Esophagus (tissue), 2 donors: ENCODE measurements around the gene GRXCR1. TPM values are rescaled to one million over a fixed set of nuclear protein-coding genes. Genes with fewer than 3 reads are reported as not detected.

Experiments used
- H3K27ac ChIP-seq, 2 donors: one replicate each; pipeline ENCODE4 v1.5.1; 2013; ENCODE audit warnings: low read depth in 2 of 2, mild to moderate bottlenecking in 2 of 2, inconsistent platforms in 1 of 2, low read length in 1 of 2, moderate library complexity in 1 of 2
- H3K27me3 ChIP-seq, 2 donors: one replicate each; pipeline ENCODE4 v1.6.1; 2013; ENCODE audit warnings: low read length in 2 of 2, control low read depth in 1 of 2, mild to moderate bottlenecking in 1 of 2; ENCODE audit not compliant: insufficient read depth in 2 of 2, control insufficient read depth in 1 of 2
- H3K36me3 ChIP-seq, 2 donors: one replicate each; pipeline ENCODE4 v1.6.1; 2013; ENCODE audit warnings: low read length in 1 of 2; ENCODE audit not compliant: control insufficient read depth in 2 of 2, insufficient read depth in 2 of 2
- H3K4me1 ChIP-seq, 2 donors: one replicate each; pipeline ENCODE4 v1.6.1; 2013; ENCODE audit warnings: low read length in 1 of 2; ENCODE audit not compliant: control insufficient read depth in 2 of 2, insufficient read depth in 2 of 2
- H3K4me3 ChIP-seq, 2 donors: one replicate each; pipeline ENCODE4 v1.5.1; 2013; ENCODE audit warnings: low read length in 2 of 2, mild to moderate bottlenecking in 2 of 2, low read depth in 1 of 2, moderate library complexity in 1 of 2
- H3K9me3 ChIP-seq, 2 donors: one replicate each; pipeline ENCODE4 v1.6.1; 2013; ENCODE audit warnings: mild to moderate bottlenecking in 2 of 2, low read depth in 1 of 2, low read length in 1 of 2, moderate library complexity in 1 of 2; ENCODE audit not compliant: control insufficient read depth in 2 of 2, insufficient read depth in 1 of 2
- WGBS, 2 donors: extraction: QIAGEN DNeasy Blood & Tissue Kit; methylation state at CpG; one replicate each; pipeline ENCODE4 v1.1.7; 2013; 5-methylcytosine and 5-hydroxymethylcytosine counted together
- polyA plus RNA-seq, 2 donors: library from polyadenylated mRNA; stranded (reverse); fragments of 200-250 nt; gene quantifications; one replicate each; pipeline ENCODE4 v1.2.3, GENCODE V29; 2013
- donor health status: healthy with polysubstance abuse.
- donor health status: Bipolar disorder and iron deficiency.

GRXCR1 gene
- polyA plus RNA-seq = not detected

DNA sequence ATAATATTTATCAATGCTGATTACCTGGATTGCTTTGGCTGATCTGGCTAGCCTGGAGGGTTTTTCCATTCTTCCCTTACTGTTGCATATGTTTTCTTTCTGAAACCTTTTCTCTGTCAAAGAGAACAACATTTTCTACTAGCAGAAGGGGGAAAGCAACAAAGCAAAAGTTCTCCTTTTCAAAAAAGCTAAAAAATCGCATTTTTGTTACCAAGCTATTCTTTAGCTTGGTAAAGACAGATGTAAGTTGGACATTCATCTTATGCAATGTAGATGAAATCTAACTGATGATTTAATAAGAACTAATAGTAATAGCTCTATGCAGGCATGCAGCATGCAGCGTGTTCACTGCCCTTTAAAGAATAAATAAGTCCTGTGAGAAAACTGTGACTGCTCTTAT, at the start of gene GRXCR1:
GRXCR1 (plus strand) TSS at position 301 of the 400 bp plus-strand sequence. CDS start 554 bp downstream, outside the sequence.
- H3K4me3 ChIP-seq = no peak within 1 kb of the TSS
- H3K4me1 ChIP-seq = no peaks in the 10 kb centered on the region
- no peak within 1 kb of the TSS for H3K27ac ChIP-seq
- 75 to 82% methylated on average over 2 of the region's 2 CpGs for WGBS, 2 donors
- no peaks in the 10 kb centered on the region for H3K9me3 ChIP-seq
- H3K27me3 ChIP-seq = no peaks in the 10 kb centered on the region
- H3K36me3 ChIP-seq = no peaks in the 10 kb centered on the region

DNA sequence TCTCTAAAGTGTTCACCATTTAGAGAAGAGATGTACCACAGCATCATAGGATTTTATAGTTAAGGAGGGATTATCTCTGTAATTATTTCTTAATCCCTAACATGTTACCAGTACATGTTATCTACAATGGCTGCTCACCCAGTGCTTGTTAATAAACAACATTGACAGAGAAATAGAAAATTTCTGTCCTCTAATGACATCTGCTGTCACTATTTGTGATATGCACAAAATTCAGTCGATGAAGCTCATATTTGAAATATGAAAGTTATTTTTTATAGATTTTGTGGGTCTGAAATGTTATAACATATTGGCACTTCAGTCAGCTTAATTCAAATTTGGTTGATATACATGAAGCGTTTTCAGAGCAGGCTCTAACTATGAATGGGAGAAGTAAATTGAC, 48.8 kb upstream of the GRXCR1 start:
- H3K4me1 ChIP-seq = no peaks in the 10 kb centered on the region
- 74 to 75% methylated on average over 2 of the region's 2 CpGs for WGBS, 2 donors
- H3K9me3 ChIP-seq = no peaks in the 10 kb centered on the region

DNA sequence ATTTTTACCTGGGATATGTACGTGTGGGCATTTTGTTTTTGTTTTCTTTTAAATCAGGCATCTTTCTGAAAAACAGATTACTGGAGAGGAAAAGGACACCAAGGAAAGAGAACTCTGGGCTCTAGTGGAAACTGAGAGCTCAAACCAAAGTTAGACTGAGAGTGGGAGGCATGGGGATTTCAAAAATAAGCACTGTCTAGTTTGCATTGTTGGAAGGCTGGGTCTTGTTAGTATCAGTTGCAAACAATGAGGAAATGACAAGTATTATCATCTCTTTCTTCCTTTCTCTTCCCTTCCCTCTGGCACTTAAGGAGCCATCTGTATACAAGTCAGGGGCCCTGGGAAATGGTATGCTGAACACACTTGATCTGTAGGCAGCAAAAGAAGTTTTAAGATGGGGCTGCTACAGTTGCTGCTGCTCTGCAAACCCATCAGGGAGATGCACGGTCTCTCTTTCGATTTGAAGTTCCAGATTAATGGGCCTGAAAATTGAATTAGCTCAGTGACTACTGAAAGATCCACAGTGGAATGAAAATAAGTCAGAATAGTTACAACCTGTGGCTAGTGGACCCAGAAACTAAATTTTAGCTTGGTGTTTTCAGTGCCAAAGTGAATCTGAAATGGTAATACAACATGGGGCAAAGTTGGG, 48.0 kb upstream of the GRXCR1 start:
- 69 to 75% methylated on average over 3 of the region's 3 CpGs for WGBS, 2 donors
- Histone ChIP-seq H3K4me3 (no peak overlapping the region), H3K36me3 (no peaks in the 10 kb centered on the region), H3K9me3 (no peaks in the 10 kb centered on the region), H3K27me3 (no peaks in the 10 kb centered on the region), H3K27ac (no peak overlapping the region), H3K4me1 (no peaks in the 10 kb centered on the region)

More for the DNA sequence above, 48.8 kb upstream of the GRXCR1 start:
- Histone ChIP-seq H3K27ac (no peak overlapping the region), H3K36me3 (no peaks in the 10 kb centered on the region), H3K4me3 (no peak overlapping the region), H3K27me3 (no peaks in the 10 kb centered on the region)

DNA sequence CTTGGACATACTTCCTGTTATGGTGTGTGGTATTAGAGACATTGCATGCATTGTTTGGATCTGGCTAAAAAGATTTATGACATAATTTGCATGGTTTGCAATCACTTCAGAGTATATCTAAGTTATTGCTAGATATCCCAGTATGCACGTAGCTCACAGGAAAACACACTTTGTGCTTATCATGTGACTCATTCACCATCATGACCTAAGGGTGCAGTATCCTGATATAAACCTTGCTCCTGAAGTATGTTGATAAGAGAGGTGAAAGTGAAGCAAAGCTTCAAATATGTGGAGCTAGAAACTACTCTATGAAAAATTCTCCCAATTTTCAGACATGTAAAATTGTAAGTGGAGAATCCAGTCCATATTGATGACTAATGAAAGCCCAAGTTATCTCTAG, 46.9 kb upstream of the GRXCR1 start:
- Histone ChIP-seq H3K27me3 (no peaks in the 10 kb centered on the region), H3K4me1 (no peaks in the 10 kb centered on the region), H3K4me3 (no peak overlapping the region), H3K27ac (no peak overlapping the region), H3K36me3 (no peaks in the 10 kb centered on the region), H3K9me3 (no peaks in the 10 kb centered on the region)
- 21 to 24% methylated on average over 1 of the region's 1 CpG for WGBS, 2 donors

DNA sequence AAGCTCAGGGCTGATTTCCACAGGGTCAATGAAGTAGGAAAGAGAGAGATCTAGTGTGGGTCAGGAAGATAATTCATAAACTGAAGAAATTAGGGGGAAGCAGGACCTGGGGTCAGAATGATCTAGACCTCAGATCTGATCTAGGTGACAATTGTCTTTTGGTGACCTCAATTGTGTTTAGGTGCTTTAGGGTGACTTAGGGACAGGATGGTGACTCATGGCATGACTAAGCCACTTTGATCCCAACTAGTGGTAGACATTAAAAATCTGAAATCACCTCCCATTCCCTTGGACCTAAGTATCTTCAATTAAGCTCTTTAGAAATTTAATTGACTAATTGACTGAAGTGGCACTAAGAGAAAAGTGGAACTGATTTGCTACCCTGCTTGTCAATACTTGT, 36.7 kb upstream of the GRXCR1 start:
- Histone ChIP-seq H3K27ac (no peak overlapping the region), H3K27me3 (no peaks in the 10 kb centered on the region), H3K9me3 (no peaks in the 10 kb centered on the region), H3K4me1 (no peaks in the 10 kb centered on the region), H3K36me3 (no peaks in the 10 kb centered on the region), H3K4me3 (no peak overlapping the region)

DNA sequence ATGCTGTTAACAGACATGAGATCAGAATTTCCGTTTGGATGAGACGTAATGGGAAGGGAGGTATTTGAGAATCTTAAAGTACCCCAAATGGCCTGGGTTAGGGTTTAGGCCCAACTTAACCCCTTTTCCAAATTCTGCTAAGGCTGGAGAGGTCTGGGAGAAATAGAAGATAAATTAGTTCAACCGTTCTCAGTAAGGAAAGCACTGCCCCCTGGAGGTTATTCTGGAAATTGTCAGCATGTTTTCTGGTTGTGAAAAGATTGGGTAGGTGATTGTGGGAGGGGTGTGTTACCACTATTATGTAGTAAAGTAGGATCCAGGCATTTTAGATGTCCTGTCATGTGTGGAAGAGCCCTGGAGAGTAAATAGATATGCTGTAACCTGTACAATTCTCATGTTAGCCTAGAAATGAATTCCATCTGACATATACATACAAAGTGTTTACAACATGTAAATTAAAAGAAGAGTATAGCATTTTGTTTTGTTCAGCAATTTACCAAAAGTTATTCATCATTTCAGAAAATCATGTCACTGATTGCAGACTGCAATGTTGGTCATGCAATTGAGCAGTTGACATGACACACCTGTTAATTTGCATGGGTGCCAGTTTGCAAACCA, 26.8 kb upstream of the GRXCR1 start:
- Histone ChIP-seq H3K27me3 (no peaks in the 10 kb centered on the region), H3K4me1 (no peaks in the 10 kb centered on the region), H3K36me3 (no peaks in the 10 kb centered on the region), H3K4me3 (no peak overlapping the region), H3K9me3 (no peaks in the 10 kb centered on the region), H3K27ac (no peak overlapping the region)
- WGBS, 2 donors = 18% methylated on average over 3 of the region's 3 CpGs

DNA sequence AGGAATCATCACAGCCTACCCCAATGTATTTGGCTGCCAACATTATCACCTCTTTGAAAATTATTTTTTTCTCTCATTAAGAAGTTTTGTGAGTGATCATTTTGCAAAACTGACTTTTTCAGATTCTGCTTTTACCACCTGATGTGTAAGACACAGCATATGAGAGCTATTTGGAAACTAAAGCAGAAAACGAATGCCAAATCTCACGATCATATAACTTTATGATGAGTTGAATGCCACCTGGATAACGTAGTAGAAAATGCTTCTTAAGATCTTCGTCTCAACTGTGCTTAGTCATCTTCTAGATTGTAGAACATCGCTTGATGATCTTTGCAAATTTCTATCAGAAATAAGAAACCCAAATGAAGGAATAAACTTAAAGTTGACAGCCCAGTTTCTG, 21.3 kb upstream of the GRXCR1 start:
- Histone ChIP-seq H3K4me3 (no peak overlapping the region), H3K27me3 (no peaks in the 10 kb centered on the region), H3K36me3 (no peaks in the 10 kb centered on the region), H3K4me1 (no peaks in the 10 kb centered on the region), H3K27ac (no peak overlapping the region), H3K9me3 (no peaks in the 10 kb centered on the region)
- WGBS, 2 donors = 49 to 59% methylated on average over 5 of the region's 5 CpGs

DNA sequence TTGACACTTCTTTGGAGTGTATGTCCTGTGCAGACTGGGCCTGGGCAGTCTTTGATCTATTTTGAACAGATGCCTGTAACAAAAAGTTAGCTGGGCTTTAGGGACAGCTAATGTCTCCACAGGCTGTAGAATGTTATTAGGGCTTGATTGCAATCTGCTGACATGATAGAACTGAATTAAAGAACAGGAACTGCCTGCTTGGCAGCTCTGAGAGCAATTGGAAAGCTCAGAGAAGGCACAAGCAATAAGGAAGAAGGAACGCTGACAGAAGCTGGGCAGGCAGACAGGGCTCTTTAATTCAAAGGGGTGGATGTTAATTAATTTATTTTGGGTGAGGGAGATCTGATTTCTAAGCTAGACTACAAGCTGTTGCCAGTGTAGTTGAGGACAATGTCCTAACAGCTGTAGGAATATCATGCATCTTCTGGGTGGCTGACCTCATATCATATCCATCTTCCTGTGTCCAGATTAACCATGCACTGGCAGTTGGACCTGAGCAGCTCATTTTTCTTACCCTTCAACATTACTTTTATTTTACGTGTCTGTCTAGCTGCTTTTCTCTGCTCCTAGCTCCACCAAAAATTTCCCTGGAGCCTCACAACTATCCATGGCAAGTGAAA, 20.7 kb upstream of the GRXCR1 start:
- H3K27me3 ChIP-seq = no peaks in the 10 kb centered on the region
- H3K9me3 ChIP-seq = no peaks in the 10 kb centered on the region
- H3K4me1 ChIP-seq = no peaks in the 10 kb centered on the region
- H3K4me3 ChIP-seq = no peak overlapping the region
- no peaks in the 10 kb centered on the region for H3K36me3 ChIP-seq
- 21 to 25% methylated on average over 2 of the region's 2 CpGs for WGBS, 2 donors
- H3K27ac ChIP-seq = no peak overlapping the region

DNA sequence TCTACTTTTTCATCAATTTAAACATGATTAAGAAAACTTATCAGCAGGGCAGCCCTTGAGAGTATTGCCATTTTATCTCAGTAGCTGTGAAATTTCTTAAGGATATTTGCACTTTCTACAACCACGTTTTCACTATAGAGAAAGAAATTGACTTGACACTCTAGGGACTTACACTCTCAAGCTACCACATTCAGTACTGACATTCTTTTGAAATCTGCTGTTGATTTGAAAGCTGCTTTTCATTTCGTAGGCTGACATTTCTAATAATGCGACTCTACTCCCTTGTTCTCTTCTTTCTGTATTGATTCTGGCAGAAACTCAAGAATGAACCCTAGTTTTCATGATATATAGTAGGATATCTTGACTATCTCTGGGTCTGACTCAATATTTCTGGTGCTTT, 13.7 kb upstream of the GRXCR1 start:
- no peaks in the 10 kb centered on the region for H3K4me1 ChIP-seq
- H3K27ac ChIP-seq = no peak overlapping the region
- 46 to 51% methylated on average over 3 of the region's 3 CpGs for WGBS, 2 donors
- H3K9me3 ChIP-seq = no peaks in the 10 kb centered on the region
- H3K36me3 ChIP-seq = no peaks in the 10 kb centered on the region
- H3K27me3 ChIP-seq = no peaks in the 10 kb centered on the region
- no peak overlapping the region for H3K4me3 ChIP-seq

DNA sequence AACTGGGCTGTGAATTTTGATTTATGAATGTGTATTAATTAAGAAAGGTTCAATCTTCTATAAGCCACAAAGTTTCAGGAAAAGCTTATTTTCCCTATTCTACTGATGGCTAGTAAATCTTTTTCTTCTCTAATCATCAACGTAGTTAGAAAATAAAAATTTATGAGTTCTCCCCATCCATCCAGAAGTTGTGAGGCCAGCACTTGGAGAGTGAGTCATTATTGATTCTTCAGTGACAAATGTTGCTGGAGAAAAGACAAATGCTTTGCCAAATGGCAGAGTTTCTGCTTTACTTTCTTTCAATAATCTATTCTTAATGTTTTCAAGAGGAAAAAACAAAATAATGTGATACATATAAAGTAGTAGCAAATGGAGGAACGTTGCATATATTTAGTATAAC, 11.3 kb upstream of the GRXCR1 start:
- H3K36me3 ChIP-seq = no peaks in the 10 kb centered on the region
- no peaks in the 10 kb centered on the region for H3K9me3 ChIP-seq
- H3K4me1 ChIP-seq = no peaks in the 10 kb centered on the region
- no peak overlapping the region for H3K27ac ChIP-seq
- H3K27me3 ChIP-seq = no peaks in the 10 kb centered on the region
- WGBS, 2 donors = 26 to 41% methylated on average over 2 of the region's 2 CpGs
- no peak overlapping the region for H3K4me3 ChIP-seq
